Parathyroid adenoma (tissue), 2 donors: ENCODE measurements around the gene CD34.

Source experiments
- H2AFZ ChIP-seq: fragments of 300-600 bp; sonication (generic); one replicate; pipeline ENCODE4 v1.7.0; 2017; ENCODE audit warnings: antibody characterized with exemption, mild to moderate bottlenecking
- H3K27ac ChIP-seq: fragments of 300-600 bp; sonication (generic); one replicate; pipeline ENCODE4 v1.7.0; 2017
- H3K27me3 ChIP-seq: fragments of 300-600 bp; sonication (generic); one replicate; pipeline ENCODE4 v1.7.0; 2017; ENCODE audit warnings: low read length; ENCODE audit not compliant: control insufficient read depth, insufficient read depth
- H3K36me3 ChIP-seq: fragments of 300-600 bp; sonication (generic); one replicate; pipeline ENCODE4 v1.7.0; 2017; ENCODE audit warnings: low read length; ENCODE audit not compliant: control insufficient read depth, insufficient read depth
- H3K4me1 ChIP-seq: fragments of 300-600 bp; sonication (generic); one replicate; pipeline ENCODE4 v1.7.0; 2017; ENCODE audit warnings: control low read depth
- H3K4me2 ChIP-seq: fragments of 300-600 bp; sonication (generic); one replicate; pipeline ENCODE4 v1.7.0; 2017; ENCODE audit warnings: low read length
- H3K4me3 ChIP-seq: fragments of 300-600 bp; sonication (generic); one replicate; pipeline ENCODE4 v1.7.0; 2017; ENCODE audit warnings: low read depth, low read length
- H3K79me2 ChIP-seq: fragments of 300-600 bp; sonication (generic); one replicate; pipeline ENCODE4 v1.7.0; 2017; ENCODE audit warnings: control low read depth
- H3K9ac ChIP-seq: fragments of 300-600 bp; sonication (generic); one replicate; pipeline ENCODE4 v1.7.0; 2017; ENCODE audit warnings: mild to moderate bottlenecking
- H3K9me3 ChIP-seq: fragments of 300-600 bp; sonication (generic); one replicate; pipeline ENCODE4 v1.7.0; 2017; ENCODE audit warnings: low read length; ENCODE audit not compliant: control insufficient read depth
- TF ChIP-seq, protein P1 (sequence below): fragments of 300-600 bp; sonication (generic); IDR thresholded peaks from one replicate; pipeline ENCODE4 v1.7.0; 2017; ENCODE audit warnings: antibody characterized with exemption, mild to moderate bottlenecking
- donor health status: primary hyperparathyroidism.

CD34 gene

DNA sequence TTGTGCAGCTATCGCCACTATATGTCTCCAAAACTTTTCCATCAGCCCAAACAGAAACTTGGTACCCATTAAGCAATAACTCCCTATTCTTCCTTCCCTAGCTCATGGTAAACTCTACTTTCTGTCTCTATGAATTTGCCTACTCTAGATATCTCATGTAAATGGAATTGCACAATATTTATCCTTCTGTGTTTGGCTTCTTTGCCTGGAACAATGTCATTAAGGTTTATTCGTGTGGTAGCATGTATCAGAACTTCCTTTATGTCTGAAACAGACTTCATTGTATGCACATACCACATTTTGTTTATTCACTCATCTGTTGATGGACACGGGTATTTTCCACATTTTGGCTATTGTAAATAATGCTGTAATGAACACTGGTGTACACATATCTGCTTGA, 40.7 kb upstream of the CD34 start:
- H3K27ac ChIP-seq: no peak overlapping the region
- H2AFZ ChIP-seq: no peak overlapping the region
- no peaks in the 10 kb centered on the region for H3K4me1 ChIP-seq
- no peaks in the 10 kb centered on the region for H3K9me3 ChIP-seq
- TF ChIP-seq, protein P1, sequence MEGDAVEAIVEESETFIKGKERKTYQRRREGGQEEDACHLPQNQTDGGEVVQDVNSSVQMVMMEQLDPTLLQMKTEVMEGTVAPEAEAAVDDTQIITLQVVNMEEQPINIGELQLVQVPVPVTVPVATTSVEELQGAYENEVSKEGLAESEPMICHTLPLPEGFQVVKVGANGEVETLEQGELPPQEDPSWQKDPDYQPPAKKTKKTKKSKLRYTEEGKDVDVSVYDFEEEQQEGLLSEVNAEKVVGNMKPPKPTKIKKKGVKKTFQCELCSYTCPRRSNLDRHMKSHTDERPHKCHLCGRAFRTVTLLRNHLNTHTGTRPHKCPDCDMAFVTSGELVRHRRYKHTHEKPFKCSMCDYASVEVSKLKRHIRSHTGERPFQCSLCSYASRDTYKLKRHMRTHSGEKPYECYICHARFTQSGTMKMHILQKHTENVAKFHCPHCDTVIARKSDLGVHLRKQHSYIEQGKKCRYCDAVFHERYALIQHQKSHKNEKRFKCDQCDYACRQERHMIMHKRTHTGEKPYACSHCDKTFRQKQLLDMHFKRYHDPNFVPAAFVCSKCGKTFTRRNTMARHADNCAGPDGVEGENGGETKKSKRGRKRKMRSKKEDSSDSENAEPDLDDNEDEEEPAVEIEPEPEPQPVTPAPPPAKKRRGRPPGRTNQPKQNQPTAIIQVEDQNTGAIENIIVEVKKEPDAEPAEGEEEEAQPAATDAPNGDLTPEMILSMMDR: no peak
- no peaks in the 10 kb centered on the region for H3K27me3 ChIP-seq
- no peaks in the 10 kb centered on the region for H3K36me3 ChIP-seq
- H3K4me3 ChIP-seq: no peak overlapping the region
- no peaks in the 10 kb centered on the region for H3K79me2 ChIP-seq
- H3K9ac ChIP-seq: no peak overlapping the region
- no peak overlapping the region for H3K4me2 ChIP-seq

DNA sequence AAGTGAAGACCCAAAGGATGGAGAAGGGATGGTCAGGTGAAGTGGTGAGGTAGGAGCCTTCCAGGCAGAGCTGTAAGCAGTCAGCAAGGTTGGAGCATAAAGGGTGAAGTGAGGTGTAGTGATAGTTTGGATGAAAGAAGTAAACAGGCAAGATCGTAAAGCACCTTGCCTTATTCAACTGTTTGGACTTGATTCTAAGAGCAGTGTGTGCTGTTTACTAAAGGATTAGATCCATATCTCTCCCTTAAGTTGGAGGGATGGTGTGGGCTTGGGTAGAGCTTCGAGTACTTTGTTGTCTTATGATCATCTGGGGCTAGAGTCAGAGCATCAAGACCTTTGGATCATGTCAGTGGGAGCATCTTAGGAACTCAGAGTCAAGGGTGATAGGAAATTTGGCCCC, 39.8 kb upstream of the CD34 start:
- Histone ChIP-seq H3K9ac (no peak overlapping the region), H3K4me3 (no peak overlapping the region), H3K36me3 (no peaks in the 10 kb centered on the region)

DNA sequence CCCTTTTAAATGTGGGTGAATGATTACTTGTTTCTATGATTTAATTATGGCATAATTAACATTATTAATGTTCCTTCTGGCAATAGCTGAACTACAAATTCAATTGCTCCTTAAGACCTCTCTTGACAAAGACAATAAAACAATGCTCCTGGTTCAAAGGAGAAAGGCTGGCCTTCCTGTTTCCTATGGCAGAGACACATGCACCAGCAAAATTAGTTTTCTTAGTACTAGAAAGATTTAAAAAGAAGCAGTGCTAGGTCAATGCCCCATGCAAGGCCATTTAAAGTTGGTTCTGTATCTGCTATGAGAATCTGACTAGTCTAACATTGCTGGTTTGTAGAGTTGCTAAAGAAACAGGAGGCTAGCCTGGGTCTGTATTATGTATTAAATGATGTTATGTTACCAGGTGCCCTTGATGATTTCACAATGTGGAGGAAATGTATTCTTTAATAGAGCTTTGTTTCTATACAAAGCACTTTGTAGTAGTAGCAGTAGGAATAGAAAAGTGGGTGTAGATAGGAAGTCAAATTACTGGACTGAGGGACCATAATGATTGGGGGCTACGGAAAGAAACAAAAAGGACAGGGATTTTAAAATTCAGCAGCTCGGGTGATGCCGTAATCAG, 38.8 kb upstream of the CD34 start:
- Histone ChIP-seq H2AFZ (no peak overlapping the region), H3K79me2 (no peaks in the 10 kb centered on the region), H3K9ac (no peak overlapping the region), H3K4me1 (no peaks in the 10 kb centered on the region), H3K36me3 (no peaks in the 10 kb centered on the region), H3K27ac (no peak overlapping the region), H3K4me2 (no peak overlapping the region), H3K9me3 (no peaks in the 10 kb centered on the region), H3K27me3 (no peaks in the 10 kb centered on the region), H3K4me3 (no peak overlapping the region)
- TF ChIP-seq, protein P1: no peak

More for the DNA sequence above, 39.8 kb upstream of the CD34 start:
- Histone ChIP-seq H3K27ac (no peak overlapping the region), H3K4me2 (no peak overlapping the region), H3K27me3 (no peaks in the 10 kb centered on the region), H3K4me1 (no peaks in the 10 kb centered on the region), H3K79me2 (no peaks in the 10 kb centered on the region), H2AFZ (no peak overlapping the region), H3K9me3 (no peaks in the 10 kb centered on the region)
- TF ChIP-seq, protein P1: no peak

DNA sequence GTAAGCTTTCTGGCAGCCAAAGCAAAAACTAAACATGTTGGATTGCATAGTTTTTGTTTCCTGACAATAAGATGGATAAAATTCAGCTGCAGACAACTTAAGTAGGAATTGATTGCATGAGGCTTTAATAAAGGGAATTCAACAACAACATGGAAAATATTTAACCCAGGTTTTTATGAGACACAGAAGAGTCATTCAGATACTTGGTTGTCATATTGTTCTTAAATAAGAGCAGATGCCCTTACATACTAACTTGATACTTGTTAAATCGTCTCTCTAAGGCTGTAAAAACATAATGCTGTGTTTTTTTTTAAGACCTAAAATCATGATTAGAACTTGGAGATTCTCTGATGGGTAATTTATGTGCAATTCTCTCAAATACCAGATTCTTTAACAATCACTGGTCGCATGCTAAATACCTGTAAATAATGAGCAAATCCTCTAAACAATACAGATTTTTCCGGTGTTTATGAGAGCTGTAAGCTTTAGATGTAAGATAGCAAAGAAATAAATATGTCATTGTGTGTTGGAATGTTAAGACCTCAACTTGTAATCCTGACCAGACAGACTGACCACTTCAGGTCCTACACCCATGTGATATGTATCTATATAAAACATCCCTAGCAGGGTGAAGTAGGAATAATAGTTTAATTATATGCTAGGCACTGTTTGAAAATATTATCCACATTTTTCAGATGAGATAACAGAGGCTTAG, 37.8 kb upstream of the CD34 start:
- Histone ChIP-seq H3K9me3 (no peaks in the 10 kb centered on the region), H3K36me3 (no peaks in the 10 kb centered on the region), H3K79me2 (no peaks in the 10 kb centered on the region), H3K27me3 (no peaks in the 10 kb centered on the region), H2AFZ (no peak overlapping the region), H3K4me3 (no peak overlapping the region), H3K4me1 (no peaks in the 10 kb centered on the region), H3K4me2 (no peak overlapping the region), H3K27ac (no peak overlapping the region), H3K9ac (no peak overlapping the region)
- TF ChIP-seq, protein P1: no peak

DNA sequence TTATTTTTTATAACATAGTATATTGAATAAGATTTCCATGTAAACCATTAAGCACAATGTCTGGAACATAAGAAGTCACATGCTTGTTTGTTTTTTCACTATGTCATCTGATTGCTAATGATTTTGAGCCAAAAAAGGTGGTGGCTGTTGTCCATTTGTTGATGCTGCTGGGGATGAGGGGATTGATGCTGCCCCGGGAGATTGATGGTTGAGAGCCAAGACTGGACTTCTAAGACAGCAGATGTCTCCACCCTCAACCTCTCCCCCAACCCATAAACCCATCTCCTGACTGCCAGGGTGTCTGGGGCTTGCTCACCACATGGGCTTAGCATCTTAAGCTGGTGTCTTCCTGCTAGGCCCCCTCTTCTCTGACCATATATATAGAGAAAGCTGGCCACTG, 35.8 kb upstream of the CD34 start:
- Histone ChIP-seq H3K36me3 (no peaks in the 10 kb centered on the region), H3K79me2 (no peaks in the 10 kb centered on the region), H3K9me3 (no peaks in the 10 kb centered on the region), H3K27ac (no peak overlapping the region), H3K4me3 (no peak overlapping the region), H3K27me3 (no peaks in the 10 kb centered on the region), H3K4me1 (no peaks in the 10 kb centered on the region), H3K4me2 (no peak overlapping the region), H2AFZ (no peak overlapping the region), H3K9ac (no peak overlapping the region)
- TF ChIP-seq, protein P1: no peak
